WI38 (cell line): Measurements from ENCODE around the gene MYO1D.

Experiments
- H3K4me3 ChIP-seq: 2 replicates; pipeline ENCODE4 v1.5.1; 2011; ENCODE audit warnings: low read depth, mild to moderate bottlenecking, control low read depth, low read length
- TF ChIP-seq, protein P1 (sequence below): IDR thresholded peaks from 2 replicates; pipeline ENCODE4 v1.5.1; 2012; ENCODE audit warnings: low read depth, mild to moderate bottlenecking, control low read depth, low read length

Gene MYO1D

DNA sequence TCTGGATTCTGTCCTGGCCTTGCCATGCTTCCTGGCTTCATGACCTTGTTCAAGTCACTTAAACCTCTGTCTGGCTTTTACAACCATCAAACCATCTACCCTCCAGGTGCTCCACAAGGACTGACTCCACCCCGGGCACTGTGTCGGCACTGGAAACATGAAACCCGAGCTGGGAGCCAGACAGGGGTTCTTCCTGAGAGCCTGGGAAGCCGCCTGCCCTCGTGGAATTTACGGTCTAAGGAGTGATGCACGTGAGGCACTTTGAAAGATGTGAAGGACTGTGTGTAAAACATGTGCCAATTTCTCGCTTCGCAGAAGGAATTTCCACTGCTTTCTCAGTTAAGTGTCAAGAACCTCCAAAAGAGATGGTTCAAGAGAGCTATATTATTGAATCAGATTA is 378.5 kb downstream of the MYO1D start:
- TF ChIP-seq, protein P1, sequence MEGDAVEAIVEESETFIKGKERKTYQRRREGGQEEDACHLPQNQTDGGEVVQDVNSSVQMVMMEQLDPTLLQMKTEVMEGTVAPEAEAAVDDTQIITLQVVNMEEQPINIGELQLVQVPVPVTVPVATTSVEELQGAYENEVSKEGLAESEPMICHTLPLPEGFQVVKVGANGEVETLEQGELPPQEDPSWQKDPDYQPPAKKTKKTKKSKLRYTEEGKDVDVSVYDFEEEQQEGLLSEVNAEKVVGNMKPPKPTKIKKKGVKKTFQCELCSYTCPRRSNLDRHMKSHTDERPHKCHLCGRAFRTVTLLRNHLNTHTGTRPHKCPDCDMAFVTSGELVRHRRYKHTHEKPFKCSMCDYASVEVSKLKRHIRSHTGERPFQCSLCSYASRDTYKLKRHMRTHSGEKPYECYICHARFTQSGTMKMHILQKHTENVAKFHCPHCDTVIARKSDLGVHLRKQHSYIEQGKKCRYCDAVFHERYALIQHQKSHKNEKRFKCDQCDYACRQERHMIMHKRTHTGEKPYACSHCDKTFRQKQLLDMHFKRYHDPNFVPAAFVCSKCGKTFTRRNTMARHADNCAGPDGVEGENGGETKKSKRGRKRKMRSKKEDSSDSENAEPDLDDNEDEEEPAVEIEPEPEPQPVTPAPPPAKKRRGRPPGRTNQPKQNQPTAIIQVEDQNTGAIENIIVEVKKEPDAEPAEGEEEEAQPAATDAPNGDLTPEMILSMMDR: no peak
- no peak overlapping the region for H3K4me3 ChIP-seq

DNA sequence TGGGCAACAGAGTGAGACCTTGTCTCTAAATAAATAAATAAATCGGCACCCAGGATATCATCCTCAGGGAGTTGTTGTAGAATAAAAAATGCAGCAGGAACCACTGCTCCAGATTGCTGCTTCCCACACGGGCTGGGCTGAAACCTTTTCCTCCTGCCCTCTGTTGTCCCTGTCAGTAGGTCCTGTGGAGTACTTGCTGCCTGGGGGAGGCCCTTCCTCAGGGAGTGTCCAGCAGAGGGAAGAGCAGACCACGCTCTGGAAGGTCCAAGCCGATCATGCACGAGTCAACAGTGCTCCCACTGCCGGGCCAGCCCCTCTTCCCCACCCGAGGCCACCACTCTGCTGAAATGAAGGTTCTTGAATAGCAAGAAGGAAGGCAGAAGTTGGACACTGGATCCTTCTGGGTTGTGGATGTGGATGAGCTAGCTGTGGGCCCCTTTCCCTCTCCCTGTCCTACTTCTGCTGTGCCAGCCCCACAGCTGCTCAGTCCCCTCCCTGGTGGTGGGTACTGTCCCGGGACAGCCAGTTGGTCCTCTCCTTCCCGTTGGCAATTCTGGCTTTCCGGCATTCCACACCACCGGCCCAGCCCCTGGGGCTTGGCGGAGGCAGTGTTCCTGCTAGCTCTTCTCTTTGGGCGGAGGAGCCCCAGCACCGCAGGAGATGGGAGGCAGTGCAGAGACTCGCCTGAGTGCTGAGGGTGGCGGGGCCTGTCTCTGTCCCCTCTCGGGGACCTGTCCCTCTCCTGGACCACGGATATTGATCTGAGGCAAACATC is 379.3 kb downstream of the MYO1D start:
- no peak overlapping the region for H3K4me3 ChIP-seq
- TF ChIP-seq, protein P1: no peak

DNA sequence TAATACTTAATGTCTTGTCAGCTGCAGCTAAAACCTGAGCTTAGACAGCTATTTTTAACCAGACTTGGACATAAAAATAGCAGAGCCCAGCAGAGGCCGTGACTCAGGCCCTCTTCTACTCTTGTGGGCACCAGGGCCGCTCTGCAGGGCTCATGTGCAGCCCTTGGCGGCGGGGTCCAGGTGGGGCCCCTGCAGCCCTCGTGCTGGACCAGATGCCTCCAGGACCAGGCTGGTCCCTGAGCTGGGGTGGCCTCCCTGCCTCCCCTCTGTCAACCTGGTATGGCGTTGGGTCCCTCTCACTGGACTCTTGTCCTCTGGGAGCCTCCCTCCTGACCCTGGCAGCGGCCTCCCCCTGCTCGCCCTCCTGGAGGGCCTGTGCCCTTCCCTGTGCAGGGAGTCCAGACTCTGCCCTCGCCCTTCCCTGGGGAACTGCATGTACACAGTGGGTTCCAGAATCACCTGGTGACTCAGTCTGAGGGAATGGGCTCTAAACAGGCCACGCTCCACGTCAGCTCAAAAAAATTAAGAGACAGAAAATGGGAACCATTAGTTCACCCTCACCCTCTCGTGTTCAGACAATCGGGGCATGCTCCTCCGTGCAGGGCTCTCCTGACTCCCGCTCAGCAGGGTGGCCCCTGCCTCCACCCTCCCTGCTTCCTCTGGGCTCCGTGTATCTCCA is 380.4 kb downstream of the MYO1D start:
- H3K4me3 ChIP-seq: no peak overlapping the region
- TF ChIP-seq, protein P1: no peak

DNA sequence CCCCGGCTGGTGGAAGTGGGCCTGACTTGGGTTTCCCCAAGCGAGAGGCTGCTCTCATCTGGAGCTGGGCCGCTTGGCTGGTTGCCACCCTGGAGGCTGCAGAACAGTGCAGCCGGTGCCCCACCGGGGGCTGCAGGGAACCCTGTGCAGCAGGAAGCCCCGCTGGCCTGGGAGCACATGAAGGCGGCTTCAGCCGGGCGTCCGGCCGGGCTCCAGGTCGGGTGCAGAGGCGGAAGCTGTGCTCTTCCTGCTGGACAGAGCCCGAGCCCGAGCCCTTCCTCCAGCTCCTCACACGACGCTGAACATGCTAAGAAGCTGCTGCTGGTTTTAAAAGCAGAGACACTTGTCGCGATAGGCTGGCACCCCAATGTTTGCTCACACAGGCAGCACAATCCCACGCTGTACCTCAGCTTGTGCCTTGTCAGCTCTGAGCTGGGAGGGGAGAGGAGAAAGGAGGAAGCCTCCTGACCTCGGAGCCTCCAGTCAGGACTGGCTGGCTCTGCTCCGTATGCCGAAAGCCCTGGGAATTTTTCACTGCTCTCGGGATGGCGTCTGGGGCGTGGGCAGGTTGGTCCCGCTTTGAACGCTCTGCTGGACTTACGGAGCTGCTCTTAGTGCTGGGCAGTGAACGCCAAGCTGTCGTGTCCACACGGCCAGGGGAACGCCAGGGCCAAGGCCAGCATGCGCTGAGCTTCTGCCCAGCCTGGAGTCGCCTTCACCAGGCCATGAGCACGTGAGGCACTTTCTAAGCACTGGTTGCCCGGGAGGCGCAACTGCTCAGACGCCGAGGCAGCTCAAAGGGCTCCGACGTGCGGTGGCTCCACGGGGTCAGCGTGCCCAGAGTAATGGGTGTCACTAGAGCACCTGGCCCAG is 381.3 kb downstream of the MYO1D start:
- no peak overlapping the region for H3K4me3 ChIP-seq
- TF ChIP-seq, protein P1: no peak

DNA sequence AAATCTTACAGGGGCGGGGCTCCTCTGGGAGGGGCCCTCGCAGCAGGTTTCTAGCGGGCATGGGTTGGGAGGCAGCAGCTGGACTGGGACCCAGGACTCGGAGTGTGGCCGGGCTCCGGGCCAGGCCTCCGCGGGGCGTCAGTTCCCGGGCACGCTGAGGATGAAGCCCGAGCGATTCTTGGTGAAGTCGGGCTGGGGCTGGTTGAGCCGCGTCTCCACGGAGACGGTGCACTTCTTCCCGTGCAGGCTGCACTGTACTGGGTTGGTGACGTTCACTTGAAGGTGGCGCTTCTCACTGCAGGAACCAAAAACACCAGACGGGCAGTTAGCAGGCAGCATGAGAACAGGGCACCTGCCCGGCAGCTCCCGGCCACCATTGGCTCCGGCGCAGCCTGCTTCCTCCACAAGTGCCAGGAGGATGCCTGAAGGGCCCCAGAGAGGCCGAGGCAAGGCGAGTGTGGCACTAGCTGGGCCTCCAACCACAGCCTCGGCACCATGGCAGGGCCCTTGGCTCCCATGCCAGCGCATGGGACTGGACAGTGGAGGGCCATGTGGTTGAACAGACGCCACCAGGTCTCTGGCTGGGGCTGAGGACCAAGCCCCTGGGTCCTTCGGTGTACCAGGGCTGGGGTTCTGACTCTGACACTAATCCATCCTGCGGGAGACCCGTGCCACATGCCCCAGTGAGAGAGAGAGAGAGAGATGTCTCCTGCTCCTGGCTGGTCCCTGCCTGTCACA is 382.1 kb downstream of the MYO1D start:
- no peak overlapping the region for H3K4me3 ChIP-seq
- TF ChIP-seq, protein P1: no peak

DNA sequence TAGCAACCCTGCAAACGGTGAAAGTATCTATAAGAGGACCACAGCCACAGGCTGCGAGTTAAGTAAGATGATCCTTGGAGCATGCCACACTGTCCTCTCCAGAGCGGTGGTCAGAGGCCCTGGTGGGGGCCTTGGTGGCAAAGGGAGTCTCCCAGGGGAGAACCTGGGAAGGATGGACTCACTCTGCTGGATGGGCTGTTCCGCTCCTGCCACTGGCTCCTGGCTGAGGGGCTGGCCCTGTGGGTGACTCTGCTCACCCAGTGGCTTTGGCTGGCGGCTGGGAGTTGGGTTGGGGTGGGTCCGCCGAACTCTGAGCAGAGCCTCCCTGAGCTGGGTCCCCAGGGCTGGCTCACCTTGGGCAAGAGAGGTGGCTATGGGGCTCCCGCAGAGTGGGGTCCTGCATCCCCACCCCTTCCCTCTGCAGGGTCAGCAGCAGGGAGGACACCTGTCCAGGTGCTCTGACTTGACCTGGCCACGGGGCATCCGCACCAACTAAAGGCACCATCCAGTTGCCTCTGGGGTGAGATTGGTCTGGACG is 382.9 kb downstream of the MYO1D start:
- no peak overlapping the region for H3K4me3 ChIP-seq
- TF ChIP-seq, protein P1: no peak
